Measurements from ENCODE around the gene OLA1. TPM values are rescaled to one million over a fixed set of nuclear protein-coding genes. Genes with fewer than 3 reads are reported as not detected.

The OLA1 gene
- total and polyA plus RNA-seq, 2 of the 4 experiments (the other 2 are of a cell fraction), result 54.7 to 71.2 TPM

- Histone ChIP-seq H4K5ac (ENCODE audit: low read depth, low read length) (no peak overlapping the region), H3K9ac (ENCODE audit: low read depth, low read length) (no peak overlapping the region), H2AK9ac (replicated peaks; ENCODE audit: low read depth, low read length, poor library complexity) (no peak overlapping the region), H3K4me2 (ENCODE audit: low read depth, low read length) (no peak overlapping the region), H2AFZ (replicated peaks; ENCODE audit: low read length, poor library complexity) (peak overlapping the region; percentile 34), H3K4me1 (ENCODE audit: control insufficient read depth, insufficient read depth, low read length) (peaks cover 9% of the 10 kb centered on the region), H3K14ac (replicated peaks; ENCODE audit: low read depth, low read length) (no peak overlapping the region), H3K23ac (ENCODE audit: low read depth, low read length) (no peak overlapping the region), H3K27ac (ENCODE audit: insufficient read depth, low read length) (no peak overlapping the region), H3K18ac (ENCODE audit: low read depth, low read length) (no peak overlapping the region), H3K56ac (ENCODE audit: extremely low read depth, insufficient read depth, low read length) (no peak overlapping the region), H3K36me3 (ENCODE audit: control insufficient read depth, insufficient read depth, low read length) (no peaks in the 10 kb centered on the region), H2BK20ac (ENCODE audit: low read depth, low read length) (peak overlapping the region; percentile 80), H2BK15ac (ENCODE audit: low read depth, low read length) (peak overlapping the region; percentile 82; the same call in 2 of the 3 replicates), H3K79me1 (ENCODE audit: low read depth in 1 of 2, low read length in 2 of 2) (peaks cover 0 to 12% of the 10 kb centered on the region in 2 experiments; a peak in 2 of 4 replicates), H3K4ac (ENCODE audit: low read depth, low read length) (peak overlapping the region; percentile 48; the same call in 1 of the 2 replicates), H2AK5ac (ENCODE audit: low read depth, low read length) (no peak overlapping the region), H4K8ac (ENCODE audit: low read depth in 2 of 2, low read length in 2 of 2) (peak overlapping the region in 1 of 2 experiments; percentile 40; a peak in 1 of 4 replicates), H2BK5ac (ENCODE audit: low read depth, low read length, poor library complexity, severe bottlenecking) (no peak overlapping the region), H3K4me3 (ENCODE audit: insufficient read depth, low read depth, low read length) (no peak overlapping the region), H3K9me1 (ENCODE audit: insufficient read depth, low read length) (peaks cover 14% of the 10 kb centered on the region), H4K20me1 (ENCODE audit: insufficient read depth, low read length) (no peaks in the 10 kb centered on the region), H4K91ac (ENCODE audit: insufficient read depth, low read depth, low read length) (no peak overlapping the region; the same call in 1 of the 2 replicates), H2BK120ac (ENCODE audit: low read depth, low read length) (peak overlapping the region; percentile 76), H3K27me3 (ENCODE audit: control insufficient read depth, insufficient read depth, low read length) (no peaks in the 10 kb centered on the region), H3K9me3 (ENCODE audit: control insufficient read depth, insufficient read depth, low read length) (no peaks in the 10 kb centered on the region)
- ATAC-seq (ENCODE audit: low read depth) (no peak), DNase-seq (no peak)
- TF ChIP-seq, protein P1, sequence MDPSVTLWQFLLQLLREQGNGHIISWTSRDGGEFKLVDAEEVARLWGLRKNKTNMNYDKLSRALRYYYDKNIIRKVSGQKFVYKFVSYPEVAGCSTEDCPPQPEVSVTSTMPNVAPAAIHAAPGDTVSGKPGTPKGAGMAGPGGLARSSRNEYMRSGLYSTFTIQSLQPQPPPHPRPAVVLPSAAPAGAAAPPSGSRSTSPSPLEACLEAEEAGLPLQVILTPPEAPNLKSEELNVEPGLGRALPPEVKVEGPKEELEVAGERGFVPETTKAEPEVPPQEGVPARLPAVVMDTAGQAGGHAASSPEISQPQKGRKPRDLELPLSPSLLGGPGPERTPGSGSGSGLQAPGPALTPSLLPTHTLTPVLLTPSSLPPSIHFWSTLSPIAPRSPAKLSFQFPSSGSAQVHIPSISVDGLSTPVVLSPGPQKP (IDR thresholded peaks at IDR 0.05; ENCODE audit: borderline replicate concordance, low read depth, low read length), result no peak
- TF ChIP-seq CHD1 (IDR thresholded peaks at IDR 0.05; ENCODE audit: low read depth, low read length), result no peak
- TF ChIP-seq NFE2L2 (IDR thresholded peaks at IDR 0.05; ENCODE audit: low read depth, low read length), result no peak
- no peak for TF ChIP-seq CEBPB (IDR thresholded peaks at IDR 0.05; ENCODE audit: low read depth, low read length)
- no peak for TF ChIP-seq USF2 (IDR thresholded peaks at IDR 0.05; ENCODE audit: low read depth, low read length)
- no peak for TF ChIP-seq POLR2A (IDR thresholded peaks at IDR 0.05; ENCODE audit: low read depth, low read length)
- TF ChIP-seq MXI1 (IDR thresholded peaks at IDR 0.05; ENCODE audit: borderline replicate concordance, low read depth, low read length), result no peak
- TF ChIP-seq BHLHE40 (IDR thresholded peaks at IDR 0.05; ENCODE audit: low read depth, low read length), result no peak
- no peak for TF ChIP-seq FOS (IDR thresholded peaks at IDR 0.05; ENCODE audit: low read depth, low read length)
- no peak for TF ChIP-seq RAD21 (IDR thresholded peaks at IDR 0.05; ENCODE audit: low read length)
- TF ChIP-seq, protein P2, sequence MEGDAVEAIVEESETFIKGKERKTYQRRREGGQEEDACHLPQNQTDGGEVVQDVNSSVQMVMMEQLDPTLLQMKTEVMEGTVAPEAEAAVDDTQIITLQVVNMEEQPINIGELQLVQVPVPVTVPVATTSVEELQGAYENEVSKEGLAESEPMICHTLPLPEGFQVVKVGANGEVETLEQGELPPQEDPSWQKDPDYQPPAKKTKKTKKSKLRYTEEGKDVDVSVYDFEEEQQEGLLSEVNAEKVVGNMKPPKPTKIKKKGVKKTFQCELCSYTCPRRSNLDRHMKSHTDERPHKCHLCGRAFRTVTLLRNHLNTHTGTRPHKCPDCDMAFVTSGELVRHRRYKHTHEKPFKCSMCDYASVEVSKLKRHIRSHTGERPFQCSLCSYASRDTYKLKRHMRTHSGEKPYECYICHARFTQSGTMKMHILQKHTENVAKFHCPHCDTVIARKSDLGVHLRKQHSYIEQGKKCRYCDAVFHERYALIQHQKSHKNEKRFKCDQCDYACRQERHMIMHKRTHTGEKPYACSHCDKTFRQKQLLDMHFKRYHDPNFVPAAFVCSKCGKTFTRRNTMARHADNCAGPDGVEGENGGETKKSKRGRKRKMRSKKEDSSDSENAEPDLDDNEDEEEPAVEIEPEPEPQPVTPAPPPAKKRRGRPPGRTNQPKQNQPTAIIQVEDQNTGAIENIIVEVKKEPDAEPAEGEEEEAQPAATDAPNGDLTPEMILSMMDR (conservative IDR thresholded peaks at IDR 0.05; ENCODE audit: low read depth, low read length), result no peak
- TF ChIP-seq MAZ (IDR thresholded peaks at IDR 0.05; ENCODE audit: borderline replicate concordance, low read depth, low read length), result no peak
- no peak for TF ChIP-seq RFX5 (IDR thresholded peaks at IDR 0.05; ENCODE audit: low read depth, low read length)
- intact Hi-C loops (cut with micrococcal nuclease) (no loop called here), in situ Hi-C loops (cut with MboI; ENCODE audit: low sequenced_read_pairs) (no loop called here), dilution Hi-C loops (cut with HindIII; ENCODE audit: low sequenced_read_pairs, unreplicated experiment) (no loop called here)
- no TSS peak for BruUV-seq (replicated peaks)
- ChIA-PET POLR2A (ENCODE audit: unreplicated experiment) (no interaction called here), CTCF (interaction anchor here (0.7 kb wide), 1 partner anchor 92 kb away, joined by 4 read pairs; no protein-coding TSS in a partner anchor)
- WGBS, 2 experiments (ENCODE audit: extremely low coverage in 2 of 2, insufficient read length in 1 of 2), result no CpG with 5 or more reads among the region's 2 CpGs
These were observed 209.9 kb downstream of the OLA1 start for GRCh38 chr2:174038462-174038861.

All from IMR-90 (cell line).